Karpas-422 (cell line): ENCODE measurements around the gene CNTNAP4. TPM values are rescaled to one million over a fixed set of nuclear protein-coding genes. Genes with fewer than 3 reads are reported as not detected.

Experiments
- DNase-seq: peaks from one replicate; pipeline ENCODE4 v3.0.0-alpha.2; 2015
- H2AFZ ChIP-seq: fragments of 200-600 bp; sonication (generic); 2 replicates; pipeline ENCODE4 v1.6.1; 2014; ENCODE audit warnings: antibody characterized with exemption, low read length, mixed read lengths
- H3K27ac ChIP-seq: fragments of 200-600 bp; sonication (generic); 2 replicates; pipeline ENCODE4 v1.5.1; 2014; ENCODE audit warnings: mild to moderate bottlenecking, low read length, moderate library complexity
- H3K27me3 ChIP-seq: fragments of 200-600 bp; sonication (generic); 2 replicates; pipeline ENCODE4 v1.6.1; 2014; ENCODE audit warnings: low read length, mixed read lengths
- H3K36me3 ChIP-seq: fragments of 200-600 bp; sonication (generic); 2 replicates; pipeline ENCODE4 v1.6.1; 2014; ENCODE audit warnings: low read length, mixed read lengths; ENCODE audit not compliant: insufficient read depth
- H3K4me1 ChIP-seq: fragments of 200-600 bp; sonication (generic); 2 replicates; pipeline ENCODE4 v1.6.1; 2014; ENCODE audit warnings: mild to moderate bottlenecking, low read length, mixed read lengths
- H3K4me2 ChIP-seq: fragments of 200-600 bp; sonication (generic); 2 replicates; pipeline ENCODE4 v1.6.1; 2014; ENCODE audit warnings: low read length, low read depth, mild to moderate bottlenecking; ENCODE audit not compliant: poor library complexity, severe bottlenecking
- H3K4me3 ChIP-seq: fragments of 200-600 bp; sonication (generic); 2 replicates; pipeline ENCODE4 v1.5.1; 2014; ENCODE audit warnings: mild to moderate bottlenecking, antibody characterized with exemption, low read length, mixed read lengths
- H3K79me2 ChIP-seq: fragments of 200-600 bp; sonication (generic); 2 replicates; pipeline ENCODE4 v1.6.1; 2014; ENCODE audit warnings: mild to moderate bottlenecking, low read length, mixed read lengths
- H3K9ac ChIP-seq: fragments of 200-600 bp; sonication (generic); 2 replicates; pipeline ENCODE4 v1.6.0; 2014; ENCODE audit warnings: low read length
- H3K9me2 ChIP-seq: fragments of 200-600 bp; sonication (generic), shearing (Covaris generic); replicated peaks from 2 replicates; pipeline ENCODE4 v1.6.0; 2014; ENCODE audit warnings: mild to moderate bottlenecking, low read length, moderate library complexity; ENCODE audit not compliant: insufficient read depth
- H3K9me3 ChIP-seq: fragments of 300-700, 200-600 bp; sonication (generic); 2 replicates; pipeline ENCODE4 v1.6.1; 2014; ENCODE audit warnings: low read length, mixed read lengths
- H4K20me1 ChIP-seq: fragments of 200-600 bp; sonication (generic); 2 replicates; pipeline ENCODE4 v1.6.1; 2014; ENCODE audit warnings: mild to moderate bottlenecking, antibody characterized with exemption, low read length, low read depth; ENCODE audit not compliant: insufficient read depth
- total RNA-seq: library from RNA; depleted of rRNA; stranded (reverse); fragments of >200 nt; shearing (Covaris generic); gene quantifications from 2 replicates; pipeline ENCODE4 v1.2.3, GENCODE V29; 2014; ENCODE audit warnings: low replicate concordance

The CNTNAP4 gene
- total RNA-seq, 1 experiment from 2014 or later: 1.8 TPM

DNA sequence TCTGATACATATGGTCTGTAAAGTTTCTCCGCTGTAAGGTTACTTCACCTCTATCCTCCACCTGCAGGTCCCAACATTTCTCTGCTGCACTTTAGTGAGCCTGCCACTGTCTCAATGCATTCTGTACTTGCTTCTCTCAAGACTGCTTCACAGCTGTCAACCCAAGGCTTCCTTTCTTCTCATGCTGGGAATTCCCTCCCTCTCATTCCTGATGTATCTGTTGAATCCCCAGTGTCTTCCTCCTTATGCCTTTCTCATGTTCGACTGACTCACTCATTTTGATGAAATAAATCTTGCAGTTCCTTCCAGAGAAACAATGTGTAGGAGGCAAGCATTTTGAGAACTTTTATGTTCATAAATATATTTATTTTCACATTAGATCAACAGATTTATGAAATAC is 288.3 kb downstream of the CNTNAP4 start:
- H3K36me3 ChIP-seq: no peaks in the 10 kb centered on the region
- H2AFZ ChIP-seq: no peak overlapping the region
- H3K9ac ChIP-seq: no peak overlapping the region
- no peaks in the 10 kb centered on the region for H3K79me2 ChIP-seq
- no peaks in the 10 kb centered on the region for H3K9me3 ChIP-seq
- H3K4me2 ChIP-seq: no peak overlapping the region
- no peak overlapping the region for H3K27ac ChIP-seq
- no peaks in the 10 kb centered on the region for H4K20me1 ChIP-seq
- no peak overlapping the region for H3K4me3 ChIP-seq
- peaks cover 6% of the 10 kb centered on the region for H3K4me1 ChIP-seq
- H3K9me2 ChIP-seq: no peaks in the 10 kb centered on the region
- no peak for DNase-seq
- no peaks in the 10 kb centered on the region for H3K27me3 ChIP-seq

DNA sequence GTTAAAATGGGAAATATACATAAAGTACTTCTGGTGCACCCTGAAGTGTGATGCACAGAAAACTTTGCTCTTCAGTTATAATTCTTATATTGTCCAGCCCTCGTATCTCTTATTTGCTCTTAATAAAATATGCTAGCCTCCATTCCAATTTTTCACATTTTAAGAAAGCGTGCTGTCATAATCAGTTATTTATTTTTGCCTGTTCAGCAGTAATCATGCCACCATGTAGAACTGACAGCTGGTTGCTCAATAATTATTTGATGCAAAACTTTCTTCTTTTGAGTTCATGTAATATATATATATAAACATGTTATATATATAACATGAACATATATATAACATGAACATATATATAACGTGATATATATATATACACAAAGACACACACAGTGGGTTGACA is 294.6 kb downstream of the CNTNAP4 start:
- H3K36me3 ChIP-seq: no peaks in the 10 kb centered on the region
- H3K4me3 ChIP-seq: no peak overlapping the region
- H3K79me2 ChIP-seq: no peaks in the 10 kb centered on the region
- H3K9me2 ChIP-seq: no peaks in the 10 kb centered on the region
- no peak overlapping the region for H3K27ac ChIP-seq
- peaks cover 4% of the 10 kb centered on the region for H3K4me1 ChIP-seq
- no peaks in the 10 kb centered on the region for H3K27me3 ChIP-seq
- no peaks in the 10 kb centered on the region for H4K20me1 ChIP-seq
- H2AFZ ChIP-seq: no peak overlapping the region
- no peak overlapping the region for H3K4me2 ChIP-seq
- H3K9me3 ChIP-seq: no peaks in the 10 kb centered on the region
- DNase-seq: no peak
- H3K9ac ChIP-seq: no peak overlapping the region

DNA sequence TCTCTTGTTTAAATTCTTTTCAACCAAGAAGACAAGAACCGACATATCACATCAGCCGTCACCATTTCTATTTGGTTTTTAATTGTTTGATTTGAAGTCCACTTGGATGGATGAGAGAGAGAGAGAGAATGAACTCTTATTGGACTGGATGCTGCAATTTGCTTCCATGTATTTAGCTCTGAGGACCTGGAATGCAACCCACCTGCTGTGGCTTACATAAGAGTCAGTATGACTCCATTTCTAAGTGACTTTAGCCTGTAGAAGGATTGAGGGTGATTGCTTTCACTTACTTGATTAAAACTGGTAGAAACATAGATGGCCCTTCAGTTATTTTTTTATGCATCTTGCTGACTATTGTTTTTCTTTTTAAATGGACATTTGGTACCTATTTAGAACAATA is 296.1 kb downstream of the CNTNAP4 start:
- Histone ChIP-seq H3K4me1 (no peaks in the 10 kb centered on the region), H4K20me1 (no peaks in the 10 kb centered on the region), H3K27me3 (no peaks in the 10 kb centered on the region), H3K27ac (no peak overlapping the region), H3K4me3 (no peak overlapping the region), H3K36me3 (no peaks in the 10 kb centered on the region), H3K9ac (no peak overlapping the region), H2AFZ (no peak overlapping the region), H3K9me3 (no peaks in the 10 kb centered on the region), H3K9me2 (no peaks in the 10 kb centered on the region), H3K4me2 (no peak overlapping the region), H3K79me2 (no peaks in the 10 kb centered on the region)
- no peak for DNase-seq

DNA sequence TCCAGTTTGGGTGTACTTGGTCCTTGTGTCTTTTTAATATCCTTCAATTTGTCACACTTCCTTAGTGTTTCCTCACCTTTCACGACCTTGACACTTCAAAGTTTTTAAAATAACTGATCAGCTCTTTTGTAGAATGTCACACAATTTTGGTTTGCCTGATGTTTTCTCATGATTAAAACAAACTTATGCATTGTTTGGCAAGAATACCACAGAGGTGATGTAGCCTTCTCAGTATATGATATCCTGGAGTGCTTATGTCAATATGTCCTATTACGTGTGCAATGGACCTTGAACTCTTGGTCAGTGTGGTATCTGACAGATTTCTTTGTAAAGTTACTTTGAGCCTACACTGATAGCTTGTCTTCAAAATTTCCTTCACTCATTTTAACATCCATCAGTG is 297.4 kb downstream of the CNTNAP4 start:
- Histone ChIP-seq H3K27me3 (no peaks in the 10 kb centered on the region), H3K9me3 (no peaks in the 10 kb centered on the region), H3K9ac (no peak overlapping the region), H2AFZ (no peak overlapping the region), H3K9me2 (no peaks in the 10 kb centered on the region), H3K4me3 (no peak overlapping the region), H3K27ac (no peak overlapping the region), H3K4me2 (no peak overlapping the region), H4K20me1 (no peaks in the 10 kb centered on the region), H3K79me2 (no peaks in the 10 kb centered on the region), H3K36me3 (no peaks in the 10 kb centered on the region), H3K4me1 (no peaks in the 10 kb centered on the region)
- DNase-seq: no peak

DNA sequence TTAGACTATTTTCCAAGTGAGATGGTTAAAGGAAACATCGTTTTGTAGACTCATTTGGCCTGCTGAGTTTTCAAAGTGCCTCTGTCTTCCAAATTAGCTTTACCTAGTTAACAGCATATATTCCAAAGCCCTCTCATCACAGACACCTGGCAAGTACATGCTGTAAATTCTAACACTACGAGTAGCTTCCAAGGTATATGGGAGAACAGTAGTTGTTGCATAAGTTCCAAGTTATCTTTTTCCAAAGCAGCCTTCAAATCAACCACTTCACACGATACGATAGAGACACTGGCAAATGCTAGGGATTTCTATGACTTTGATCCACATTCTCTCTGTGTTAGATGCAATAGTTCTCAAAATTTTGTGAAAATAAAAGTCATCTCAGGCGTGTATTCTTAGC is 299.3 kb downstream of the CNTNAP4 start:
- Histone ChIP-seq H3K4me2 (no peak overlapping the region), H3K4me1 (no peaks in the 10 kb centered on the region), H3K27ac (no peak overlapping the region), H2AFZ (no peak overlapping the region), H3K9me3 (no peaks in the 10 kb centered on the region), H3K4me3 (no peak overlapping the region), H3K79me2 (no peaks in the 10 kb centered on the region), H3K9me2 (no peaks in the 10 kb centered on the region), H3K9ac (no peak overlapping the region), H3K27me3 (no peaks in the 10 kb centered on the region), H3K36me3 (no peaks in the 10 kb centered on the region), H4K20me1 (no peaks in the 10 kb centered on the region)
- no peak for DNase-seq

DNA sequence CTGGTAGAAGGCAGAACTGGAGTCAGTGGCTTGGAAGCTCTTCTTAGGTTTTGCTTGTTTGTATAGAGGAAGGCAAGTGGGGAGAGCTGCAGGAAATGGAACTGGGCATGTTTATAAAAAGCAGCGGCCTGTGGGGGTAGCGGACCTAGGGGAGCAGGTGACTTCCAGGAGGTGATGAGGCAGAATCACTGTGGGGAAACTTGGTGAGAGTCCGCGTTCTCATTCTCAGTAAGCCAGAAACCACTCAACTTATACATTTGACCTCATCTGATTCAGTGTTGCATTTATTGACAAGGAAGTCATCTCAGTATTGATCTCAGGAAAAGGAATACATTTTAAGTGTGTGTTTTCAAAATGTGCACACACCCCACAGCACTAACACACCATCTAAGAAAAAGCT is 299.8 kb downstream of the CNTNAP4 start:
- H3K9me3 ChIP-seq: no peaks in the 10 kb centered on the region
- no peak overlapping the region for H3K9ac ChIP-seq
- no peak overlapping the region for H2AFZ ChIP-seq
- H3K79me2 ChIP-seq: no peaks in the 10 kb centered on the region
- H3K4me3 ChIP-seq: no peak overlapping the region
- no peaks in the 10 kb centered on the region for H4K20me1 ChIP-seq
- H3K9me2 ChIP-seq: 0 out of 2 replicates have a peak, but pooled peaks cover 2% of the 10 kb centered on the region
- H3K4me2 ChIP-seq: no peak overlapping the region
- H3K27me3 ChIP-seq: no peaks in the 10 kb centered on the region
- H3K36me3 ChIP-seq: no peaks in the 10 kb centered on the region
- no peak overlapping the region for H3K27ac ChIP-seq
- no peak for DNase-seq
- no peaks in the 10 kb centered on the region for H3K4me1 ChIP-seq

DNA sequence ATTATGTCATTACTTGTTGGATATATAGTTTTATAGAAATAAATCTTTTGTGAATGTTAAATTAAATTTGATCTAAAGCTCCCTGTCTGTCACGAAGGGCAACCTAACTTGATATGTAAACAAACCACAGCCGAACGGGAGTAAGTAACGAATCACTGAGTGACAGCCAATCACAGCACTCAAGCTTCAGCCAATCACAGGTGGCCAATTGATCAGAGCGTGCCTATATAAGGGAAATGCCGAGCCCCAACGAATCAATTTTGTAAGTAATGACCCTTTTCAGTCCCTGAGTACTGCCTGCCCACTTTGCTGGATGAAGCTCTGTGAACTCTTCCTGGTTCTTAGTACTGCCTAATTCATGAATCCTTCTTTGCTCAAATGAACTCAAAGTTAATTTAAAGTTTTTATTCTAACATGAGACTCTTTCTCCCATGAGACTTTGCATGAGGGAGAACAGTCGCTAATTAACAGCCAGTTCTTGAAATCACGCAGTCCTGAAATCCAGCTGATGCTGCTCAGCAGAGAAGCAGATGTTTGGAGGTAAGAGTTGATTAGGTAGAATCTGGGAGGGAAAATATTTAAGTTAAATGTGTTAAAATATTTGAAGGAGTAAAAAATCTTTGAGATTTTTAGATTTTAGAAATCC is 302.2 kb downstream of the CNTNAP4 start:
- 0 out of 2 replicates have a peak, but pooled peaks cover 2% of the 10 kb centered on the region for H3K9me2 ChIP-seq

DNA sequence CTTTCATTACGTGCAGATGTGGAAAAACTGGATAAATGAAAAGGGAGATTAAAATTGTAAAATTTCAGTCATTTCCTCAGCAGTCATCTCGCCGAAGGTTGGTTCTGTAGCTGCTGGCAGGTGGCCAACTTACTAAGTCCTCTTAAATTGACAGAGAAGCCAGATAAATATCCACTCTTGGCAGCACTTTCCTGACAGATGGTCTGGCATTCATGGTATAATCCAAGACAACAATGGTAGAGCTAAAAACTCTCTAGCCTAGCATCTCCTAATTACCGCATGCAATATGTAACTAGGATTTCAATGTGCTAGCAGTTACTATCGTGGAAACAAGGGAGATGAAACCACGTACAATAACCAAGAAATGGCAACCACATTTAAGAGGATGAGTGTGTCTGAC is 306.3 kb downstream of the CNTNAP4 start:
- Histone ChIP-seq H3K36me3 (no peaks in the 10 kb centered on the region), H3K9ac (no peak overlapping the region), H3K4me2 (no peak overlapping the region), H3K4me3 (no peak overlapping the region), H4K20me1 (no peaks in the 10 kb centered on the region), H3K4me1 (no peaks in the 10 kb centered on the region), H2AFZ (no peak overlapping the region), H3K27me3 (0 out of 2 replicates have a peak, but pooled peaks cover 3% of the 10 kb centered on the region), H3K9me3 (no peaks in the 10 kb centered on the region), H3K79me2 (no peaks in the 10 kb centered on the region), H3K9me2 (0 out of 2 replicates have a peak, but pooled peaks cover 2% of the 10 kb centered on the region), H3K27ac (no peak overlapping the region)
- no peak for DNase-seq

More for the DNA sequence above, 302.2 kb downstream of the CNTNAP4 start:
- Histone ChIP-seq H3K4me1 (no peaks in the 10 kb centered on the region), H3K36me3 (no peaks in the 10 kb centered on the region), H3K27me3 (no peaks in the 10 kb centered on the region), H2AFZ (no peak overlapping the region), H3K9me3 (no peaks in the 10 kb centered on the region), H3K4me3 (no peak overlapping the region), H4K20me1 (no peaks in the 10 kb centered on the region), H3K4me2 (no peak overlapping the region), H3K79me2 (no peaks in the 10 kb centered on the region), H3K27ac (no peak overlapping the region), H3K9ac (no peak overlapping the region)
- no peak for DNase-seq
